Left lung (tissue), 10 donors: ENCODE measurements around the gene HSP90AB1. TPM values are rescaled to one million over a fixed set of nuclear protein-coding genes. Genes with fewer than 3 reads are reported as not detected.

Source experiments
- ATAC-seq: fragments of 200-7000 bp; cut with Tn5 transposase; one replicate; pipeline ENCODE4 v1.9.1; 2020; ENCODE audit warnings: moderate library complexity
- DNase-seq, 4 donors: peaks; one replicate each; pipeline ENCODE4 v3.0.0-alpha.2; 2013 to 2020
- H3K27ac ChIP-seq, 2 donors: fragments of 200-600 bp; sonication (generic) in 1 of 2; one replicate each; pipeline versions ENCODE4 v1.5.0 to v1.8.0; 2020 to 2021
- H3K27me3 ChIP-seq, 2 donors: fragments of 200-600 bp; sonication (generic) in 1 of 2; one replicate each; pipeline versions ENCODE4 v1.5.0 to v1.8.0; 2020 to 2021
- H3K36me3 ChIP-seq, 2 donors: fragments of 200-600 bp; sonication (generic) in 1 of 2; one replicate each; pipeline versions ENCODE4 v1.5.0 to v1.8.0; 2020 to 2021
- H3K4me1 ChIP-seq, 2 donors: fragments of 200-600 bp; one replicate each; pipeline ENCODE4 v1.8.0; 2021
- H3K4me3 ChIP-seq, 2 donors: fragments of 200-600 bp; sonication (generic) in 1 of 2; one replicate each; pipeline versions ENCODE4 v1.5.0 to v1.8.0; 2020 to 2021; ENCODE audit warnings: mild to moderate bottlenecking in 1 of 2
- H3K9me3 ChIP-seq, 2 donors: fragments of 200-600 bp; sonication (generic) in 1 of 2; one replicate each; pipeline versions ENCODE4 v1.5.0 to v1.8.0; 2020 to 2021
- CTCF ChIP-seq, 2 donors: fragments of 200-600 bp; sonication (generic) in 1 of 2; IDR thresholded peaks; one replicate each; pipeline versions ENCODE4 v1.5.0 to v1.8.0; 2021; ENCODE audit warnings: antibody characterized with exemption in 2 of 2
- intact Hi-C, 2 donors: fragments of 100-400 bp; cut with DNase I; formaldehyde crosslinking; loops; one replicate each; pipeline versions ENCODE4 v1.11.2 to v1.14.2; 2022
- polyA plus RNA-seq, 6 donors: library from polyadenylated mRNA; unstranded; fragments of 120-200 nt; gene quantifications; one replicate each; pipeline ENCODE4 v1.2.1, GENCODE V29; 2013; ENCODE audit not compliant: insufficient read length in 6 of 6
- total RNA-seq, 2 donors: library from RNA; stranded (reverse); fragmentation: NEBNext Ultra II Directional; extraction: Animal tissue kit (Norgen Biotek cat#: 25700); gene quantifications; one replicate each; pipeline ENCODE4 v1.2.1, GENCODE V29; 2021
- donor health status: DM: no; HTN: yes; CAD: no.
- donor health status: DM: no; HTN: no; CAD: no.

Gene HSP90AB1
- total and polyA plus RNA-seq, 8 donors = 726 to 1,444 (median 1,251) TPM

- peaks cover 13 to 65% of the 10 kb centered on the region in 2 donors for H3K4me1 ChIP-seq
- H3K27me3 ChIP-seq = no peaks in the 10 kb centered on the region
- DNase-seq (peak in 1 of 4 donors; percentile 47), ATAC-seq (peak; percentile 32)
- TF ChIP-seq CTCF (IDR thresholded peaks at IDR 0.05) = no peak
- intact Hi-C loops = no loop called here
- peaks cover 0 to 72% of the 10 kb centered on the region in 2 donors for H3K36me3 ChIP-seq
- no peaks in the 10 kb centered on the region for H3K9me3 ChIP-seq
- H3K4me3 ChIP-seq = peak overlapping the region; percentile 85 to 86
- H3K27ac ChIP-seq = peak overlapping the region; percentile 87 to 94
Observed at GRCh38 chr6:44255871-44256774, 9.2 kb downstream of the HSP90AB1 start.

GRCh38 chr6:44256775-44257024 lies 9.8 kb downstream of the HSP90AB1 start:
- TF ChIP-seq CTCF (IDR thresholded peaks at IDR 0.05) = no peak
- ATAC-seq (no peak), DNase-seq (no peak)
- no peaks in the 10 kb centered on the region for H3K27me3 ChIP-seq
- H3K36me3 ChIP-seq = peaks cover 0 to 72% of the 10 kb centered on the region in 2 donors
- peak overlapping the region; percentile 87 to 94 for H3K27ac ChIP-seq
- peaks cover 13 to 66% of the 10 kb centered on the region in 2 donors for H3K4me1 ChIP-seq
- H3K4me3 ChIP-seq = peak overlapping the region; percentile 85 to 86
- H3K9me3 ChIP-seq = no peaks in the 10 kb centered on the region
- intact Hi-C loops = no loop called here

GRCh38 chr6:44257025-44257752 lies 10.3 kb downstream of the HSP90AB1 start, which contains the start of gene SLC35B2:
Gene SLC35B2 (minus strand): TSS chr6:44257528. CDS start chr6:44257410, 118 bp downstream.
- Histone ChIP-seq H3K4me1 (peaks cover 14 to 66% of the 10 kb centered on the region in 2 donors), H3K27me3 (no peaks in the 10 kb centered on the region), H3K27ac (peak within 1 kb of the TSS; percentile 87 to 94), H3K9me3 (no peaks in the 10 kb centered on the region), H3K4me3 (peak within 1 kb of the TSS; percentile 85 to 86), H3K36me3 (peaks cover 0 to 72% of the 10 kb centered on the region in 2 donors)
- DNase-seq = peak; percentile 76 to 91 (median 82)
- ATAC-seq = peak; percentile 85
- intact Hi-C loops = no loop called here
- TF ChIP-seq CTCF (IDR thresholded peaks at IDR 0.05) = peak; percentile 71 to 79

DNA sequence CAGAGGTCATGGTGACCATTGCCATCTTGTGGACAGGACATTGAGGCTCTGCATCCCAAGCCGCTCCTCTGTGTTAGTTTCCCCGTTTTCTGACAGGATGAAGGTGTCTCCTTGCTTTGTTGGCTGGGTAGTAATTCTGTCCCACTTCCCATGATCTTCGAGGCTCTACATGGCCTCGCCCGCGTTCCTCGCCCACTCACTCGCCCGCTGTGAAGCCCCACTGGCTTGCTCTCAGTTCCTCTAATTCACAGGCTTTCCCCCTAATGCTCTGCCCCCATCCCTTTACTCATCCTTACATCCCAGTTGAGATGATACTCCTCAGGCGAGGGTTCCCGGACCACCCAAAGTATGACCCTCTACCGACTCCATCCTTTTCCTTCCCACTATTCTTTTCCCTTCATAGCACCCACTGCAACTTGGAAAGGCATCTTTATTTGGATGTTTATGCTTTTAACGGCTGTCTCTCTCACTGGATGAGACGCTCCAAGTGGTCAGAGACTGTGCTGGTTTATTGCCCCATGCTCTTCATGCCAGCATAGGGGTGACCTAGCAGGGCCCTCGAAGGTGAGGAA lies 10.9 kb downstream of the HSP90AB1 start:
- H3K27me3 ChIP-seq = no peaks in the 10 kb centered on the region
- peaks cover 0 to 70% of the 10 kb centered on the region in 2 donors for H3K36me3 ChIP-seq
- intact Hi-C loops = no loop called here
- peak overlapping the region; percentile 87 to 94 for H3K27ac ChIP-seq
- H3K4me1 ChIP-seq = peaks cover 21 to 66% of the 10 kb centered on the region in 2 donors
- no peak for DNase-seq
- no peaks in the 10 kb centered on the region for H3K9me3 ChIP-seq
- no peak for TF ChIP-seq CTCF (IDR thresholded peaks at IDR 0.05)
- H3K4me3 ChIP-seq = peak overlapping the region; percentile 85 to 86
- no peak for ATAC-seq
